Measurements from ENCODE around the gene HHIP. TPM values are rescaled to one million over a fixed set of nuclear protein-coding genes. Genes with fewer than 3 reads are reported as not detected.
A peak's percentile ranks its signal among the peaks of the same experiment; 100 is the strongest.
"Not testable (repeated sequence)": the region's sequence is repeated elsewhere in the genome, so short reads cannot be mapped to it uniquely, and the experiment has no call there.

HHIP gene
- total RNA-seq, 2 donors from 2014 or later, result 0.66 to 14.3 TPM

GRCh38 chr4:144757969-144758368 lies 112.0 kb downstream of the HHIP start:
- Histone ChIP-seq H3K27me3 (no peaks in the 10 kb centered on the region), H3K4me3 (no peak overlapping the region), H3K27ac (no peak overlapping the region), H3K9me3 (no peaks in the 10 kb centered on the region), H3K36me3 (replicated peaks in 1 of 2; ENCODE audit: insufficient read depth in 1 of 2, low read depth in 2 of 2) (no peaks in the 10 kb centered on the region), H3K4me1 (no peaks in the 10 kb centered on the region)
- WGBS, 2 donors, result 81 to 93% methylated on average over 1 of the region's 1 CpG
- no peak for DNase-seq
- intact Hi-C loops (cut with DNase I), result no loop called here
- no peak for TF ChIP-seq POLR2A (IDR thresholded peaks at IDR 0.05)
- TF ChIP-seq CTCF (IDR thresholded peaks at IDR 0.05), result no peak
- no peak for ATAC-seq

GRCh38 chr4:144768809-144769208 lies 122.9 kb downstream of the HHIP start:
- H3K27ac ChIP-seq; intact Hi-C loops (cut with DNase I): not testable (repeated sequence)
- 60 to 61% methylated on average over 3 to 8 of the region's 8 CpGs for WGBS, 2 donors

GRCh38 chr4:144778364-144778763 lies 132.4 kb downstream of the HHIP start:
- no peak overlapping the region for H3K27ac ChIP-seq
- ATAC-seq (no peak), DNase-seq (no peak)
- no peaks in the 10 kb centered on the region for H3K36me3 ChIP-seq (replicated peaks in 1 of 2; ENCODE audit: insufficient read depth in 1 of 2, low read depth in 2 of 2)
- H3K4me3 ChIP-seq, result no peak overlapping the region
- intact Hi-C loops (cut with DNase I), result no loop called here
- H3K27me3 ChIP-seq, result no peaks in the 10 kb centered on the region
- H3K9me3 ChIP-seq, result no peaks in the 10 kb centered on the region
- no peak for TF ChIP-seq CTCF (IDR thresholded peaks at IDR 0.05)
- TF ChIP-seq POLR2A (IDR thresholded peaks at IDR 0.05), result no peak
- WGBS, 2 donors, result 54 to 57% methylated on average over 2 of the region's 2 CpGs
- H3K4me1 ChIP-seq, result no peaks in the 10 kb centered on the region

More at GRCh38 chr4:144768809-144769208, 122.9 kb downstream of the HHIP start:
- H3K27me3 ChIP-seq; H3K4me3 ChIP-seq; H3K4me1 ChIP-seq; H3K9me3 ChIP-seq; H3K36me3 ChIP-seq (replicated peaks in 1 of 2; ENCODE audit: insufficient read depth in 1 of 2, low read depth in 2 of 2); ATAC-seq; DNase-seq: not testable (repeated sequence)

- WGBS, 2 donors, result 36 to 50% methylated on average over 5 of the region's 5 CpGs
- Histone ChIP-seq H3K4me1 (peaks cover 3% of the 10 kb centered on the region), H3K27ac (no peak overlapping the region), H3K27me3 (no peaks in the 10 kb centered on the region), H3K9me3 (no peaks in the 10 kb centered on the region), H3K4me3 (no peak overlapping the region), H3K36me3 (replicated peaks in 1 of 2; ENCODE audit: insufficient read depth in 1 of 2, low read depth in 2 of 2) (no peaks in the 10 kb centered on the region)
- intact Hi-C loops (cut with DNase I), result no loop called here
- TF ChIP-seq CTCF (IDR thresholded peaks at IDR 0.05) (no peak), POLR2A (IDR thresholded peaks at IDR 0.05) (no peak)
- peak in 2 of 4 donors; percentile 17 to 18 for DNase-seq
- no peak for ATAC-seq
Observed at GRCh38 chr4:144782345-144782744, 136.4 kb downstream of the HHIP start.

GRCh38 chr4:144785961-144786360 lies 140.0 kb downstream of the HHIP start:
- H3K27ac ChIP-seq, result no peak overlapping the region
- H3K4me1 ChIP-seq, result peaks cover 12% of the 10 kb centered on the region
- H3K9me3 ChIP-seq, result no peaks in the 10 kb centered on the region
- ATAC-seq, result no peak
- no peak for TF ChIP-seq POLR2A (IDR thresholded peaks at IDR 0.05)
- no peak for TF ChIP-seq CTCF (IDR thresholded peaks at IDR 0.05)
- H3K36me3 ChIP-seq (replicated peaks in 1 of 2; ENCODE audit: insufficient read depth in 1 of 2, low read depth in 2 of 2), result no peaks in the 10 kb centered on the region
- no peaks in the 10 kb centered on the region for H3K27me3 ChIP-seq
- no peak for DNase-seq
- WGBS, 2 donors, result 70 to 86% methylated on average over 3 of the region's 3 CpGs
- H3K4me3 ChIP-seq, result no peak overlapping the region
- intact Hi-C loops (cut with DNase I), result no loop called here
